ENCODE data around the gene EXOC4.

DNA sequence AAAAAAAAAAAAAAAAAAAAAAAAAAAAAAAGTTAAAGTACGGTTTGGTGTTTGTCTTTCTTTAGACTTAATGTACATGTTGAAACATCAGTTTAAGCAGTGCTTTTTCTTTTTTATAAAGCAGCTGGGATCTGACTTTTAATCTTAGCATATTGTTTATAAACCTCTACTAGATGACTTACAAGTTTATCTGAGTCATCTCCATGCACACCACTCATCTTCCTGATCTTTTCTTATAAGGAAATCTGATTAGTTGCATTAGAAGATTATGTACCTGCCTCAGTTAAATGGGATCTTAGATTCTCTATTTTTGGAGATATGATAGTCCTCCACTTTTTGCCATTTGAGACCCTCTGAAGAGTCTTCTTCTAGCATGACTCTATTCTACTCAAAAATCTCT, 482.3 kb downstream of the EXOC4 start:
- TF ChIP-seq, protein P1, sequence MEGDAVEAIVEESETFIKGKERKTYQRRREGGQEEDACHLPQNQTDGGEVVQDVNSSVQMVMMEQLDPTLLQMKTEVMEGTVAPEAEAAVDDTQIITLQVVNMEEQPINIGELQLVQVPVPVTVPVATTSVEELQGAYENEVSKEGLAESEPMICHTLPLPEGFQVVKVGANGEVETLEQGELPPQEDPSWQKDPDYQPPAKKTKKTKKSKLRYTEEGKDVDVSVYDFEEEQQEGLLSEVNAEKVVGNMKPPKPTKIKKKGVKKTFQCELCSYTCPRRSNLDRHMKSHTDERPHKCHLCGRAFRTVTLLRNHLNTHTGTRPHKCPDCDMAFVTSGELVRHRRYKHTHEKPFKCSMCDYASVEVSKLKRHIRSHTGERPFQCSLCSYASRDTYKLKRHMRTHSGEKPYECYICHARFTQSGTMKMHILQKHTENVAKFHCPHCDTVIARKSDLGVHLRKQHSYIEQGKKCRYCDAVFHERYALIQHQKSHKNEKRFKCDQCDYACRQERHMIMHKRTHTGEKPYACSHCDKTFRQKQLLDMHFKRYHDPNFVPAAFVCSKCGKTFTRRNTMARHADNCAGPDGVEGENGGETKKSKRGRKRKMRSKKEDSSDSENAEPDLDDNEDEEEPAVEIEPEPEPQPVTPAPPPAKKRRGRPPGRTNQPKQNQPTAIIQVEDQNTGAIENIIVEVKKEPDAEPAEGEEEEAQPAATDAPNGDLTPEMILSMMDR (IDR thresholded peaks at IDR 0.05) = no peak
- no peak for TF ChIP-seq POLR2A (IDR thresholded peaks at IDR 0.05)

All from lower leg skin (tissue), 3 donors.